WTC11 (cell line): ENCODE measurements around the gene UNC119B.

Source experiments
- PRDM15 ChIP-seq: sonication (generic); formaldehyde crosslinking; IDR thresholded peaks from 2 replicates; pipeline ENCODE4 v1.8.0; 2022; ENCODE audit warnings: missing genetic modification reagents
- PREB ChIP-seq: sonication (generic); formaldehyde crosslinking; IDR thresholded peaks from 2 replicates; pipeline ENCODE4 v1.8.1; 2022; ENCODE audit warnings: mild to moderate bottlenecking, missing genetic modification reagents, moderate library complexity, borderline replicate concordance
- RELA ChIP-seq: sonication (generic); formaldehyde crosslinking; IDR thresholded peaks from 2 replicates; pipeline ENCODE4 v1.8.1; 2022; ENCODE audit warnings: missing genetic modification reagents, mild to moderate bottlenecking, borderline replicate concordance
- TCF7 ChIP-seq: sonication (generic); formaldehyde crosslinking; IDR thresholded peaks from 2 replicates; pipeline ENCODE4 v1.8.0; 2022; ENCODE audit warnings: mild to moderate bottlenecking, low read depth, missing genetic modification reagents, moderate library complexity
- TP53 ChIP-seq: sonication (generic); formaldehyde crosslinking; IDR thresholded peaks from 2 replicates; pipeline ENCODE4 v1.8.1; 2023; ENCODE audit warnings: mild to moderate bottlenecking, missing genetic modification reagents
- ZNF232 ChIP-seq: sonication (generic); formaldehyde crosslinking; IDR thresholded peaks from 2 replicates; pipeline ENCODE4 v1.8.0; 2022; ENCODE audit warnings: mild to moderate bottlenecking, missing genetic modification reagents
- ZSCAN18 ChIP-seq: fragments of 250-450 bp; sonication (Bioruptor Pico); IDR thresholded peaks from 2 replicates; pipeline ENCODE4 v2.1.2; 2022; ENCODE audit warnings: mild to moderate bottlenecking, moderate library complexity
- TF ChIP-seq, protein P1 (sequence below): fragments of 200-600 bp; IDR thresholded peaks from 2 replicates; pipeline ENCODE4 v1.8.0; 2022; ENCODE audit warnings: antibody characterized with exemption
- TF ChIP-seq, protein P2 (sequence below): fragments of 250-450 bp; sonication (Bioruptor Pico); conservative IDR thresholded peaks from 2 replicates; pipeline ENCODE4 v1.9.0; 2021; ENCODE audit warnings: mild to moderate bottlenecking
- TF ChIP-seq, protein P3 (sequence below): sonication (generic); formaldehyde crosslinking; IDR thresholded peaks from 2 replicates; pipeline ENCODE4 v1.8.1; 2023; ENCODE audit warnings: mild to moderate bottlenecking, missing genetic modification reagents, moderate library complexity
- TF ChIP-seq, protein P4 (sequence below): sonication (generic); formaldehyde crosslinking; IDR thresholded peaks from 2 replicates; pipeline ENCODE4 v1.8.0; 2023; ENCODE audit warnings: missing genetic modification reagents, mild to moderate bottlenecking, borderline replicate concordance

- TF ChIP-seq, protein P1, sequence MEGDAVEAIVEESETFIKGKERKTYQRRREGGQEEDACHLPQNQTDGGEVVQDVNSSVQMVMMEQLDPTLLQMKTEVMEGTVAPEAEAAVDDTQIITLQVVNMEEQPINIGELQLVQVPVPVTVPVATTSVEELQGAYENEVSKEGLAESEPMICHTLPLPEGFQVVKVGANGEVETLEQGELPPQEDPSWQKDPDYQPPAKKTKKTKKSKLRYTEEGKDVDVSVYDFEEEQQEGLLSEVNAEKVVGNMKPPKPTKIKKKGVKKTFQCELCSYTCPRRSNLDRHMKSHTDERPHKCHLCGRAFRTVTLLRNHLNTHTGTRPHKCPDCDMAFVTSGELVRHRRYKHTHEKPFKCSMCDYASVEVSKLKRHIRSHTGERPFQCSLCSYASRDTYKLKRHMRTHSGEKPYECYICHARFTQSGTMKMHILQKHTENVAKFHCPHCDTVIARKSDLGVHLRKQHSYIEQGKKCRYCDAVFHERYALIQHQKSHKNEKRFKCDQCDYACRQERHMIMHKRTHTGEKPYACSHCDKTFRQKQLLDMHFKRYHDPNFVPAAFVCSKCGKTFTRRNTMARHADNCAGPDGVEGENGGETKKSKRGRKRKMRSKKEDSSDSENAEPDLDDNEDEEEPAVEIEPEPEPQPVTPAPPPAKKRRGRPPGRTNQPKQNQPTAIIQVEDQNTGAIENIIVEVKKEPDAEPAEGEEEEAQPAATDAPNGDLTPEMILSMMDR = no peak
- no peak for TF ChIP-seq ZNF232 (CRISPR knock-in tag)
- TF ChIP-seq, protein P2, sequence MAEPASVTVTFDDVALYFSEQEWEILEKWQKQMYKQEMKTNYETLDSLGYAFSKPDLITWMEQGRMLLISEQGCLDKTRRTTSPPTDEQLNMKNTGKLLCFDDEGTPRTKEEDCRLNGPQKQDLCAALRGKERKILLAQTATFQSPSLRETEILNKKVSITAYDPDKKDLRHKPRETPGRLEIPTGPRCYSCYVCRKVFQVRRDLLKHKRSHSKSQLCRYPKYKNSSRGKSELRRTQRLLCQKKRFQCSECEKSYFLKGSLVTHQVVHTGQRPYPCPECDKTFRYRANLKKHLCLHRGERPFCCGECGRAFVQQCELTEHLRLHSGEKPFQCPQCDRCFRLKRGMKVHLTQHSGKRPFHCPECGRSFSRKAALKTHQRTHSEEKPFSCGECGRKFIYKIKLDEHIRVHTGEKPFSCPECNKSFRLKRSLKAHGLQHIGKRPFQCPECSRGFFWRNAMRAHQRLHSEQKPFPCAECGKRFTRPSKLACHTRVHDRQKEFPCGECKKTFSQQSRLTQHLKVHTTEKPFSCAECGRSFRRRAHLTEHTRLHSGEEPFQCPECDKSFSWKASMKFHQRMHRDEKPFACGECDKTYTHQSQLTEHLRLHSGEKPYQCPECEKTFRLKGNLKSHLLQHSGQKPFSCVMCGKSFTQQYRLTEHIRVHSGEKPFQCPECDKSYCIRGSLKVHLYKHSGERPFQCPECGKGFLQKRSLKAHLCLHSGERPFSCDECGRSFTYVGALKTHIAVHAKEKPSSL = no peak
- TF ChIP-seq TP53 = no peak
- TF ChIP-seq PREB = no peak
- TF ChIP-seq PRDM15 = no peak
- TF ChIP-seq RELA (CRISPR knock-in tag) = no peak
- TF ChIP-seq, protein P3, sequence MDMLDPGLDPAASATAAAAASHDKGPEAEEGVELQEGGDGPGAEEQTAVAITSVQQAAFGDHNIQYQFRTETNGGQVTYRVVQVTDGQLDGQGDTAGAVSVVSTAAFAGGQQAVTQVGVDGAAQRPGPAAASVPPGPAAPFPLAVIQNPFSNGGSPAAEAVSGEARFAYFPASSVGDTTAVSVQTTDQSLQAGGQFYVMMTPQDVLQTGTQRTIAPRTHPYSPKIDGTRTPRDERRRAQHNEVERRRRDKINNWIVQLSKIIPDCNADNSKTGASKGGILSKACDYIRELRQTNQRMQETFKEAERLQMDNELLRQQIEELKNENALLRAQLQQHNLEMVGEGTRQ (CRISPR knock-in tag) = no peak
- no peak for TF ChIP-seq TCF7 (CRISPR knock-in tag)
- TF ChIP-seq, protein P4, sequence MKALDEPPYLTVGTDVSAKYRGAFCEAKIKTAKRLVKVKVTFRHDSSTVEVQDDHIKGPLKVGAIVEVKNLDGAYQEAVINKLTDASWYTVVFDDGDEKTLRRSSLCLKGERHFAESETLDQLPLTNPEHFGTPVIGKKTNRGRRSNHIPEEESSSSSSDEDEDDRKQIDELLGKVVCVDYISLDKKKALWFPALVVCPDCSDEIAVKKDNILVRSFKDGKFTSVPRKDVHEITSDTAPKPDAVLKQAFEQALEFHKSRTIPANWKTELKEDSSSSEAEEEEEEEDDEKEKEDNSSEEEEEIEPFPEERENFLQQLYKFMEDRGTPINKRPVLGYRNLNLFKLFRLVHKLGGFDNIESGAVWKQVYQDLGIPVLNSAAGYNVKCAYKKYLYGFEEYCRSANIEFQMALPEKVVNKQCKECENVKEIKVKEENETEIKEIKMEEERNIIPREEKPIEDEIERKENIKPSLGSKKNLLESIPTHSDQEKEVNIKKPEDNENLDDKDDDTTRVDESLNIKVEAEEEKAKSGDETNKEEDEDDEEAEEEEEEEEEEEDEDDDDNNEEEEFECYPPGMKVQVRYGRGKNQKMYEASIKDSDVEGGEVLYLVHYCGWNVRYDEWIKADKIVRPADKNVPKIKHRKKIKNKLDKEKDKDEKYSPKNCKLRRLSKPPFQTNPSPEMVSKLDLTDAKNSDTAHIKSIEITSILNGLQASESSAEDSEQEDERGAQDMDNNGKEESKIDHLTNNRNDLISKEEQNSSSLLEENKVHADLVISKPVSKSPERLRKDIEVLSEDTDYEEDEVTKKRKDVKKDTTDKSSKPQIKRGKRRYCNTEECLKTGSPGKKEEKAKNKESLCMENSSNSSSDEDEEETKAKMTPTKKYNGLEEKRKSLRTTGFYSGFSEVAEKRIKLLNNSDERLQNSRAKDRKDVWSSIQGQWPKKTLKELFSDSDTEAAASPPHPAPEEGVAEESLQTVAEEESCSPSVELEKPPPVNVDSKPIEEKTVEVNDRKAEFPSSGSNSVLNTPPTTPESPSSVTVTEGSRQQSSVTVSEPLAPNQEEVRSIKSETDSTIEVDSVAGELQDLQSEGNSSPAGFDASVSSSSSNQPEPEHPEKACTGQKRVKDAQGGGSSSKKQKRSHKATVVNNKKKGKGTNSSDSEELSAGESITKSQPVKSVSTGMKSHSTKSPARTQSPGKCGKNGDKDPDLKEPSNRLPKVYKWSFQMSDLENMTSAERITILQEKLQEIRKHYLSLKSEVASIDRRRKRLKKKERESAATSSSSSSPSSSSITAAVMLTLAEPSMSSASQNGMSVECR (CRISPR knock-in tag) = no peak
- no peak for TF ChIP-seq ZSCAN18 (CRISPR knock-in tag)
Measured at GRCh38 chr12:120720987-120721801, 10.9 kb downstream of the UNC119B start.
